Upper lobe of right lung (tissue), 1 donor: ENCODE measurements around the gene ATP8A1. TPM values are rescaled to one million over a fixed set of nuclear protein-coding genes. Genes with fewer than 3 reads are reported as not detected.

Experiments used
- ATAC-seq: fragments of 200-7000 bp; cut with Tn5 transposase; one replicate; pipeline ENCODE4 v1.9.1; 2020; ENCODE audit warnings: mild to moderate bottlenecking, moderate library complexity
- DNase-seq: peaks from one replicate; pipeline ENCODE4 v3.0.0-alpha.2; 2020
- H3K27ac ChIP-seq: fragments of 200-600 bp; one replicate; pipeline ENCODE4 v1.8.0; 2022
- H3K27me3 ChIP-seq: fragments of 200-600 bp; one replicate; pipeline ENCODE4 v1.8.0; 2022; ENCODE audit warnings: mild to moderate bottlenecking
- H3K36me3 ChIP-seq: fragments of 200-600 bp; one replicate; pipeline ENCODE4 v1.8.0; 2022
- H3K4me1 ChIP-seq: fragments of 200-600 bp; one replicate; pipeline ENCODE4 v1.8.0; 2022
- H3K4me3 ChIP-seq: fragments of 200-600 bp; one replicate; pipeline ENCODE4 v1.8.0; 2022; ENCODE audit warnings: mild to moderate bottlenecking
- H3K9me3 ChIP-seq: fragments of 200-600 bp; one replicate; pipeline ENCODE4 v1.8.0; 2022
- CTCF ChIP-seq: fragments of 200-600 bp; IDR thresholded peaks from one replicate; pipeline ENCODE4 v1.8.0; 2022; ENCODE audit warnings: antibody characterized with exemption
- intact Hi-C: fragments of 100-400 bp; cut with DNase I; formaldehyde crosslinking; loops from one replicate; pipeline ENCODE4 v1.11.0; 2022
- total RNA-seq: library from RNA; stranded (reverse); fragmentation: NEBNext Ultra II Directional; extraction: Animal tissue kit (Norgen Biotek cat#: 25700); gene quantifications from one replicate; pipeline ENCODE4 v1.2.1, GENCODE V29; 2021
- donor health status: DM: no; HTN: yes; CAD: no; lungs with severe emphysema.

ATP8A1 gene
- total RNA-seq, 1 donor from 2014 or later = 79.3 TPM

GRCh38 chr4:42533042-42533441 is 123.9 kb downstream of the ATP8A1 start:
- Histone ChIP-seq H3K9me3 (no peaks in the 10 kb centered on the region), H3K36me3 (no peaks in the 10 kb centered on the region), H3K27ac (no peak overlapping the region), H3K27me3 (no peaks in the 10 kb centered on the region), H3K4me1 (no peaks in the 10 kb centered on the region), H3K4me3 (no peak overlapping the region)
- intact Hi-C loops = no loop called here
- no peak for TF ChIP-seq CTCF
- ATAC-seq (no peak), DNase-seq (no peak)

- no peak for ATAC-seq
- H3K9me3 ChIP-seq = no peaks in the 10 kb centered on the region
- no peaks in the 10 kb centered on the region for H3K27me3 ChIP-seq
- H3K4me3 ChIP-seq = no peak overlapping the region
- TF ChIP-seq CTCF = no peak
- no peak for DNase-seq
- H3K36me3 ChIP-seq = peaks cover 2% of the 10 kb centered on the region
- H3K27ac ChIP-seq = no peak overlapping the region
- no peaks in the 10 kb centered on the region for H3K4me1 ChIP-seq
- intact Hi-C loops = no loop called here
Measured at GRCh38 chr4:42531341-42532030, 125.4 kb downstream of the ATP8A1 start.

- Histone ChIP-seq H3K4me3 (no peak overlapping the region), H3K27ac (no peak overlapping the region), H3K4me1 (no peaks in the 10 kb centered on the region), H3K27me3 (no peaks in the 10 kb centered on the region), H3K9me3 (no peaks in the 10 kb centered on the region), H3K36me3 (peaks cover 26% of the 10 kb centered on the region)
- DNase-seq = no peak
- TF ChIP-seq CTCF = no peak
- no peak for ATAC-seq
- intact Hi-C loops = no loop called here
Measured at GRCh38 chr4:42523066-42523718, 133.7 kb downstream of the ATP8A1 start.

DNA sequence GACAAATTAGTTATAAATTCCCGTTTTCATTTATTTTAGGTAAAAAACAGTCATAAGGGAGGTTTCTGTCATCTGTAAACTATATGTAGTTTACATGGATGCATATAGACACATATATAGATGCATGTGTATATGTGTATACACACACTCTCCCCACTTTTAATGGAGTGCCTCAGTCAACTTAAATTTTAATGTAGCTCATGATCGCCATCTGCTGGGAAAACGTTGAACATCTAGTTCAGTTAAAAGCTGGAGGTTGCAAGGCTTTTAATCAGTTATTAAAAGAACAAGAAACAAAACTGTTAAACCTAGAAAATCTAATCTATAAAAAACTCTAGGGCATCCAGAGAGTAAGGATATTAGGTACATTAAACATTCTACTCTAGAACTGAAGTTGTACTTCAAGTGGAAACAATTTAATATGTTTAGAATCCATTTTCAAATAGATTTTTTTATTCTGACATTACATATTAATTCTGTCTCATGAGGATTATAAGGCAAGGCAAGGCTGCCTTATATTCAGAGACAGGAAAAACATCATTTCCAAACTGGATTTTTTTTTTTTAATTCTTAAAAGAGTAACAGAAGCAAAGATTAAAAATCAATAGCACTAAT is 137.0 kb downstream of the ATP8A1 start:
- Histone ChIP-seq H3K4me3 (no peak overlapping the region), H3K36me3 (peaks cover 22% of the 10 kb centered on the region), H3K27ac (no peak overlapping the region), H3K9me3 (no peaks in the 10 kb centered on the region), H3K27me3 (no peaks in the 10 kb centered on the region), H3K4me1 (no peaks in the 10 kb centered on the region)
- no peak for DNase-seq
- intact Hi-C loops = no loop called here
- ATAC-seq = peak; percentile 75
- TF ChIP-seq CTCF = peak; percentile 66

- TF ChIP-seq CTCF = no peak
- ATAC-seq = no peak
- Histone ChIP-seq H3K4me1 (no peaks in the 10 kb centered on the region), H3K4me3 (no peak overlapping the region), H3K9me3 (no peaks in the 10 kb centered on the region), H3K36me3 (peaks cover 4% of the 10 kb centered on the region), H3K27ac (no peak overlapping the region), H3K27me3 (no peaks in the 10 kb centered on the region)
- intact Hi-C loops = no loop called here
- DNase-seq = no peak
Measured at GRCh38 chr4:42515156-42515884, 141.6 kb downstream of the ATP8A1 start.
